Body of pancreas (tissue), 4 donors: ENCODE measurements around the gene ACTN1.

Experiments used
- POLR2A ChIP-seq, 3 donors: fragments of 450-650 bp; IDR thresholded peaks; one replicate each; pipeline ENCODE4 v1.6.1; 2016; ENCODE audit warnings: antibody characterized with exemption in 3 of 3, mild to moderate bottlenecking in 2 of 3
- TF ChIP-seq, protein P1 (sequence below), 7 experiments: fragments of 450-650 bp in 4 of 7; fragments of 200-600 bp in 3 of 7; sonication (generic) in 3 of 7; IDR thresholded peaks; one replicate each; pipeline ENCODE4 v1.5.1; 2016 to 2019; ENCODE audit warnings: antibody characterized with exemption in 7 of 7

DNA sequence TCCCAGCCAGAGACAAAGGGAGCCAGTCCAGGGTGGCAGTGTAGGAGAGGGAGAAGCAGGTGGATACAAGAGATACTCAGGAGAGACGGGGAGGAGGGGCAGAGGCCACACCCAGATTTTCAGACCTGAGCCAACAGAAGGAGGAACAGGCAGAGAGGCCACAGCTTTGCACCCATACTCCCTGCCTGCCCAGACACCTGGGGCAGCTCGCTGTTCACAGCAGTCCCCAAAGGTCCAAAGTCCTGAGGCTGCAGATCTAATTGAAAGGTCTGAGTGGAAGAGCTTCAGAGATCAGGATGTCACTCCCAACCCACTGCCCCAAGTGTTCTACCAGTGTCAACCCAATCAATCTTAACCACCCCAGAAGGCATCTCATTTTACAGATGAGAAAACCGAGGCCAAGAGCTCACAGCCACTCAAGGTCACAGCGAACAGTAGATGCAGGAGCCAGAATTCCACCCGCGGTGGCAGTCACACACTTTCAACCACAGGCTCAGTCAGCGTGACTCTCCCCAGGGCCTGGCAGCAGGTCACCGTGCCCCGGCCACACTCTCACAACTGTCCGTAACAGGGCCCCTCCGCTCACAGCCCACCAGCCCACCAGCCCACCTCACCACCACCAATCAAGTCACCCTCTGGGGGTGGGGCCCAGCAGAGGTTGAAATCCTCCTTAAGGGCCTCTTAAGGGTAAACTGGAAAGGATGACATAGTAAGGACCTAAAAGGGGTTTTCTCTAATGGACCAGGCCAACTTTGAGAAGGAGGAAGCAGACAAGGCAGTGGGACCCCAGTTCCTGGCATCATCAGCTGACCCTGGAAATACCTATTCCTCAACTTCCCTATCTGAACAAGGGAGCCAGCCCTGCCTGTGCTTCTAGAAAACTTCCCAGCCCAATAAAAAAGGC is 33.3 kb downstream of the ACTN1 start:
- TF ChIP-seq, protein P1, sequence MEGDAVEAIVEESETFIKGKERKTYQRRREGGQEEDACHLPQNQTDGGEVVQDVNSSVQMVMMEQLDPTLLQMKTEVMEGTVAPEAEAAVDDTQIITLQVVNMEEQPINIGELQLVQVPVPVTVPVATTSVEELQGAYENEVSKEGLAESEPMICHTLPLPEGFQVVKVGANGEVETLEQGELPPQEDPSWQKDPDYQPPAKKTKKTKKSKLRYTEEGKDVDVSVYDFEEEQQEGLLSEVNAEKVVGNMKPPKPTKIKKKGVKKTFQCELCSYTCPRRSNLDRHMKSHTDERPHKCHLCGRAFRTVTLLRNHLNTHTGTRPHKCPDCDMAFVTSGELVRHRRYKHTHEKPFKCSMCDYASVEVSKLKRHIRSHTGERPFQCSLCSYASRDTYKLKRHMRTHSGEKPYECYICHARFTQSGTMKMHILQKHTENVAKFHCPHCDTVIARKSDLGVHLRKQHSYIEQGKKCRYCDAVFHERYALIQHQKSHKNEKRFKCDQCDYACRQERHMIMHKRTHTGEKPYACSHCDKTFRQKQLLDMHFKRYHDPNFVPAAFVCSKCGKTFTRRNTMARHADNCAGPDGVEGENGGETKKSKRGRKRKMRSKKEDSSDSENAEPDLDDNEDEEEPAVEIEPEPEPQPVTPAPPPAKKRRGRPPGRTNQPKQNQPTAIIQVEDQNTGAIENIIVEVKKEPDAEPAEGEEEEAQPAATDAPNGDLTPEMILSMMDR (IDR thresholded peaks at IDR 0.05), result no peak
- no peak for TF ChIP-seq POLR2A (IDR thresholded peaks at IDR 0.05)
